GM19239 (cell line): ENCODE data around the gene ECE1.
"Not testable (repeated sequence)": the region's sequence is repeated elsewhere in the genome, so short reads cannot be mapped to it uniquely, and the experiment has no call there.

ENCODE experiments used
- DNase-seq: peaks from one replicate; pipeline ENCODE4 v3.0.0; 2011; ENCODE audit warnings: low spot score; ENCODE audit not compliant: insufficient read length
- FAIRE-seq: peaks from 2 replicates; lab custom pipeline; 2011; peaks lifted over from hg19 to GRCh38; lab: Jason Lieb, UNC

The ECE1 gene

DNA sequence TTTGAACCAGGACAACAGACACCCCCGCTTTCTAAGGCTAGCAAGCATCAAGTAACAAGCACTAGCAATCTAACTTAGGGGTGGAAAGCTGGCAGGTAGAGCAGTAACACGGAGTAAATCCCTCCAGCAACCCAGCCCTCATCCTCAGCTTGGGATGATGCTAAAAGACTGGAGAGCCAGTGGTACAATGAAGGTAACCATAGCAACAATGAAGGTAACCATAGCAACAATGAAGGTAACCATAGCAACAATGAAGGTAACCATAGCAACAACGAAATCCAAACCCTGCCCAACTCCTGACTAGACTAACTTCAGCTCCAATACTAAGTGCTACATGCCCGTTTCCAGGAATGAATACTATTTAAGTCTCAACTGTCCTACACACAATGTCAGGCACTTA is 91.3 kb downstream of the ECE1 start:
- no peak for DNase-seq
- no peak for FAIRE-seq

DNA sequence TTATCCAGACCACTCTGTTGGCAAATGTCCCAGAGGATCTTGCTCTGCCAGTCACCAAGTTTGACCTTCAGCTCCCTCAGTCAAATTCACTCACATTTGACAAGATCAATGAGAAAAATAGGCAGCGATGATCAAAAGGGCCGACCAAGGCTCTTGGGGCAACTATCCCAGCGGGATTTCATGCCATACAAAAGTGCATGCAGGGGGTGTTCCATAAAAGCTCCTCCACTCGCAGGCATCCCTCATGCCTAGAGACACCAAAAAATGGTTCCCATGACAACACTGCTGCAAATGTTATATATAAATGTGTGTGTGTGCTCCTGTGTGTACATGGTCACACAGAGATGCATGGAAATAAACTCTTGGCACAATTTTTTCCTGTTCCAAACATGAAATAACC is 97.4 kb downstream of the ECE1 start:
- FAIRE-seq (no peak), DNase-seq (no peak)

DNA sequence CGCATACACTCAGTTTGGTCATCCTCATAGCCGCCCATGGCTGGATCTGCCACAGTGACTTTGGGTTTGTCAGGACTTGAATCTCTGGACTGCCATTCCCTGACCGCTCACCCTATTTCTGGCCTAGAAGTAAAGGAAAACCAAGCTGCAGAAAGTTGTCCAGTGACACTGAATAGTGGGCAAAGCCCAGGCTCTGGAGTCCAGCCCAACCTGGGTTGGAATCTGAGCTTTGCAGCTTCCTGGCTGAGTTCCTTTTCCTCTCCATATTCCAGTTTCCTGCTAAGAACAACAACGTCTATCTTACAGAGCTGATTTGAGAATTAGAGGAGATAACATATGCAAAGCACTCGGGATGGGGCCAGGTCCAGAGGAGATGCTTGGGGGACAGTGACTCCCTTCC is 98.0 kb downstream of the ECE1 start:
- no peak for DNase-seq
- FAIRE-seq, result no peak

DNA sequence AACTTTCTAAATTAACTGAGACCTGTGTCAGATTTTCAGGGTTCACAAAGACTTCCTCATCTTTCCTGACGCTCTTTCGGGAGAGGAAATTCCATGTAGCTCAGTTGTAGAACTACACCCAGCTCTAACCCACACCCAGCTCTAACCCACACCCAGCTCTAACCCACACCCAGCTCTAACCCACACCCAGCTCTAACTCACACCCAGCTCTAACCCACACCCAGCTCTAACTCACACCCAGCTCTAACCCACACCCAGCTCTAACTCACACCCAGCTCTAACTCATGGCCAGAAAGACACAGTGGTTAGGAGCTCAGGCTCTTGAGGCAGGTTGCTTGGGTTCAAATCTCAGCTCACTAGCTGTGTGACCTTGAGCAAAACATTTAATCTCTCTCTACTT is 99.5 kb downstream of the ECE1 start:
- not testable (repeated sequence) for FAIRE-seq, DNase-seq

DNA sequence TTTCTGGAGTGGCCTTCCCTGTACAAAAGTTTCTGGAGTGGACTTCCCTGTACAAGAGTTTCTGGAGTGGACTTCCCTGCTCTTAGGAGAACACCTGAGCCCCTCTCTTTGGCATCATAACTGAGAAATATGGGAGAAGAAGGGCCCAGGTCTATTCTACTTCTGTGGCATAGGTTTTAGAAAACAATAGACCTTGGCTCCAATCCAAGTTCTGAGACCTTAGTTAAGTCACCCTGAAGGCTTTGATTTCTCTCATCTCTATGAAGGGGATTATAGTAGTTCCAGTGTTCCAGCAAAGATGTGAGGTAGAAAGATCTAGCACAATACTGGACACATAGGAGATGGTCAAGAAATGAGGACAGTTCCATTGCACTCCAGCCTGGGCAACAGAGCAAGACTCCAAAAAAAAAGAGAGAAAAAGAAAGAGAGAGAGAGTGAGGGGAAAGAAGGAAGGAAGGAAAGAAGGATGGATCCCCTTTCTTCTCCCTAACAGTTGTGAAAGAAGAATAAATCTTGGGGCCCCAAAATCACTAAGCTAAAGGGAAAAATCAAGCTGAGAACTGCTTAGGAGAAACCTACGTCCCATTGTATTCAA is 100.3 kb downstream of the ECE1 start:
- FAIRE-seq (no peak), DNase-seq (no peak)

DNA sequence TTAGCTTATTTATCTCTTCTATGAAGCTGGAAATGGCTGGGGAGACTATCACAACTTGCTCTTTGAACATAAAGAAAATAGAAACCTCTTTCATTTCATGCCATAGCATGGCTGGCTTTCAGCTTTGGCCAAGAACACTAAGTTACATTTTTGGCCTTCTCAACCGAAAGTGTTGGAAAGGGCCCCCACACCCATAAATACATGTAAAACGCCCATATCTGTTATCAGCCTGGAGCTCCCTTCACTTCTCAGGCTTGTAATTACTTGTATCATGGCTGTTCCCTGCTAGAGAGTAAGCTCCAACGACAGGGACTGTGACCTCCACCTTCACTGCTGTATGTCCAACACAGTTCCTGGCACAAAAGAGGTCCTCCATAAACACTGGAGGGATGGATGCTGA is 100.8 kb downstream of the ECE1 start:
- no peak for DNase-seq

DNA sequence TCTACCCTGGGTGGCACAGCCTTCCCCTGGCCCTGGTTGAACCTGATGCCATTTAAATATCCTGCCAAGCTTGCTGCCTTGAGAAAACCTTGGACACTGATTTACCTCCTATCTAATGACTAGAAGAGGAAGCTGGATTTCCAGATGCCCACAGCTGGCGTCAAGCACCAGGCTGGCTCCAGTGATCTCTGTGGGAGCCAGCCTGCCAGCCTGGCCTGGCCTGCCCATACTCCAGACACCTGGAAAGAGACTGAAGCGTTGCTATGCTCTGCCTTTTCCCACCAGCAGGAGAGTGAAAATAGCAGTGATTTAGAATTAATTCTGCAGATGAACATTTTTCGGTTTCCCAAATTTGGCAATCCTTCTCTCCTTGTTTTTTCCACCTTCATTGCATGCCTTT is 102.0 kb downstream of the ECE1 start:
- no peak for DNase-seq
- no peak for FAIRE-seq

More for the DNA sequence above, 100.8 kb downstream of the ECE1 start:
- no peak for FAIRE-seq

DNA sequence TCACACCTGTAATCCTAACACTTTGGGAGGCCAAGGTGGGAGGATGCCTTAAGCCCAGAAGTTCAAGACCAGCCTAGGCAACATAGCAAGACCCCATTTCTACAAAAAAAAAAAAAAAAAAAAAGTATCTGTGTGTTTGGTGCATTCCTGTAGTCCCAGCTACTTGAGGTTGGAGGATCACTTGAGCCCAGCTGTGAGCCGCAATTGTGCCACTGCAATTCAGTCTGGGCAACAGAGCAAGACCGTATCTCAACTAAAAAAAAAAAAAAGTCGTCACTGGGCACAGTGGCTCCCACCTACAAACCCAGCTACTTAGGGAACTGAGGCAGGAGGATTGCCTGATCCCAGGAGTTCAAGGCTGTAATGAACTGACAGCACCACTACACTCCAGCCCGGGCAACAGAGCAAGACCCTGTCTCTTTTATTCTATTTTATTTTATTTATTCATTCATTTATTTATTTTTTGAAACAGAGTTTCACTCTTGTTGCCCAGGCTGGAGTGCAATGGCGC is 105.0 kb downstream of the ECE1 start:
- DNase-seq, result no peak
- FAIRE-seq, result no peak

DNA sequence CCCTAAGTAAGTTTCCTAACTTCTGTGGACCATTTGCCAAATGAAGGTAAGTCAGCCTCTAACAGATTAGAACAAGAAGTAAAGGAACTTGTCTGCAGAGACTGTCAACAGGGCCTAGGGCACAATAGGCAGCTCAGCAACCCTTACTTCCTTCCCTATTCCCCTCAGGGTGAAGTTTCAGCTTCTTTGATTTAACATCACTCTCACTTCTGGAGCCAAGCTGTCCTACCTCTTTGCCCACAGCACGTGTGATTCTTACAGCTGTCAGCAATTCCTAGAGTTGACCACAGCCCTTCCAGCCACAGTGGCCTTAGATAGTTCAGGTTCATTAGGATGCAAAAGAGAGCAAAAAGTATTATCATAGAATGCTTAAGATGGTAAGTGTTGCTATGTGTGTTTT is 106.0 kb downstream of the ECE1 start:
- DNase-seq (no peak), FAIRE-seq (no peak)

DNA sequence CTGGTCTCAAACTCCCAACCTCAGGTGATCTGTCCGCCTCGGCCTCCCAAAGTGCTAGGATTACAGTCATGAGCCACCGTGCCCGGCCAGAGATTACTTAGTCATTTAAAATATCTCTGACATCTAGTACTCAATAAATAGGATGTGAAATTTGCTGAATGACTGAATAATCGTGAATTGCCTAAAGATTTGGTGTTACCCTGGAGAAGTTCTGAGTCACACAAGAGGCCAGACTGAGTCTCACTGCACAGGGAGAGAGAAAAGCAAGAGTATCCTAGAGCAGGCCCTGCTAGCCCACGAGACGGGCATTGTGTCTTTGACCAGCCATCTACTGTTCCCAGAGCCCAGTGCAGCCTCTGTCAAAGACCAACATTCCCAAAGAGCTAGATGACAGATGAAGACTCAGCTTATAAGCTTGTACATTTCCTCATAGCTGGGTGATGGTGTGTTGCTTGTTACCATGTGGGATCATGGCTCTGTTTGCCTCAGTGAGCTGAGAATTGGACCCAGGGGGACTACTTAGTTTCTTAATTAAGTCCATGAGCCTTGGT is 108.0 kb downstream of the ECE1 start:
- FAIRE-seq (no peak), DNase-seq (no peak)

DNA sequence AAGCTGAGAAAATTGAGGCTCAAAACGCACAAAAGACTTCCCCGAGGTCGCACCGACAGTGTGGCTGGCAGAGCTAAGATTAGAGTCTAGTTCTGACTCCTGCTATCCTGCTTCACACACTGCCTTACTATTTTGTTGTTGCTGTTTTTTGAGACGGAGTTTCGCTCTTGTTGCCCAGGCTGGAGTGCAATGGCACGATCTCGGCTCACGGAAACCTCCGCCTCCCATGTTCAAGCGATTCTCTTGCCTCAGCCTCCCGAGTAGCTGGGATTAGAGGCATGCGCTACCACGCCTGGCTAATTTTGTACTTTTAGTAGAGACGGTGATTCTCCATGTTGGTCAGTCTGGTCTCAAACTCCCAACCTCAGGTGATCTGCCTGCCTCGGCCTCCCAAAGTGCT is 112.0 kb downstream of the ECE1 start:
- not testable (repeated sequence) for DNase-seq, FAIRE-seq

DNA sequence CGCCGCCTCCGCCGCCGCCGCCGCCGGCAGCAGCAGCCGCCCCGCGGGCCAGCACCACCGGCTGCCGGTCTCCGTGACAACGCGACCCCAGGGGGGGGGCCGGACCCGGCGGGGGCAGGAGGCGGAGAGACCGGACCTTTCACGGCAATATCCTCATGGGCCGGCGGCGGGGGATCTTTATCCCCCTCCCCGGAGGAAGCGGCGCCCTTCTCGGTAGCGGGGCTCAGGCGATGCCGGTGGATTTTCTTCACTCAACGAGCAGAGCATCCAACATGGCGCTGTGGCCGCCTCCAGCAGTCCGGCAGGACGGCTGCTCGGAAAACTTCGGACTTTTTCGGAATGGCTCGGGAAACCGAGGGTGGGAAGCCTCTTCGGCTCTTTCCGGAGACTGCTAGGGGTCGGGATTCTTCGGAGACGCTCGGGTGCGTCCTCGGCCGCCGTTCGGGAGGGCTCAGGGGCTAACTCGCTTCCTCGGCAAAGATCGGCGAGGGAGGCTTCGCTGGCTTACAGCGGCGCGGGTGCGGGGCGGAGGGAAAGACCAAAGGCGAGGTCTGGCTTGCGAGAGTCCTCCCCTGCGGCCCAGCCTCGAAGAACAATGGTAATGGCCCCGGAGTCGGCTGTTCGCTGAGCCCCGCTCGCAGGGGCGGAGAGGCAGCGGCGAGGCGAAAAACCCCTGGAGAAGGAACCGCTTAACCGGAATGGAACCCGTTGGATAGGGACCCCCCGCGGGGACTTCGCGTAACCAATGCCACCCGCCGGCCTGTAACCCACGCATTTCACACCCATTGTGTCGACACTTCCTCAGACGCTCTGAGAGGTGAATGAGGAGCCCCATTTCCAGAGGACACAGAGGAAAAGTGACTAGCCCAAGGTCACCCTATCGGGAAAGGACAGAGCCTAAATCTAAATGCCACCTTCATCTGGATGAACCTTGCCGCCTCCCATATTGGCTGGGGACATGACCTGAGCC is 113.4 kb downstream of the ECE1 start, which contains the start of gene EIF4G3:
Gene EIF4G3 (minus strand): TSS at position 312 of the 970 bp plus-strand sequence. CDS start 174,155 bp downstream, outside the sequence.
- FAIRE-seq, result peak; percentile 97
- peak; percentile 97 for DNase-seq

DNA sequence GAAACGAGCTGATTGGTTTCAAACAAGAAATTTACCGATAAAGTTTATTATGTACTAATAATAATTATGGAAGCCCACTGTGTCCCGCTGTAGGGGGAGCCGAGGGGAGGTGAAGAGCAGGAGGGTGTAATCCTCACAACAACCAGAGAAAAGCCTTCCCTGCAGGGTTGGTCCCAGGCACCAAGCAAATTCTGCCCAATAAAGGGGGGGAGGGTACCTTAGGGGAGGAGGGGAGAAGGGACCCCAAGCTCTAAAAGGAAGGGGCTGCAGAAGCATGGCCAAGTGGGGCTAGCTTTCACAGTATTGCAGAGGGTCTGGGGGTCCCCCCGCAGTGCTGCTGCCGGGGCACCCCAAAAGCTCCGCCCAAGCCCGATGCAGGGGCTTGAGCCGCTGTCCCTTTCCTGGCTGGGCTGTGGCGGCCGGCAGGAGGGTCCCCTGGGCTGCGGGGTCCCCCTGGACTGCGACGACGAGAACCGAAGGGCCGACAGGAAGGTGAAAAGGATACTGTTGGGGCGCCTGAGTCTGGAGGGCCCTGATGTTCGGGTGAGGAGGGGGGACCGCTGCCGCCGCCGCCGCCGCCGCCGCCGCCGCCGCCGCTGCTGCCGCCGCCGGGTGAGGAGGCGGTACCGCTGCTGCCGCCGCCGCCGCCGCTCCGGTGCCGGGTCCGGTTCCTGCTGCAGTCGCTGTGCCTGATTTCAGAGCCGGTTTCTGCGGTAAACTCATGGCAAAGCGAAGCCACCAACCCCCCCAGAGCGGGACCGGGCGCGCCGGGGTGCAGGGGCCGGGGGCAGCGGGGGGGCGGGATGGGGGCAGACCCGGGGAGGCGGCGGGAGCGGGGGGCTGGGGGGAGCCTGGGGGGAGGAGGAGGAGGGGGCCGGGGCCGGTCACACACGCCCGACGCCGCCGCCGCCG is 114.3 kb downstream of the ECE1 start:
- DNase-seq, result no peak
- no peak for FAIRE-seq

DNA sequence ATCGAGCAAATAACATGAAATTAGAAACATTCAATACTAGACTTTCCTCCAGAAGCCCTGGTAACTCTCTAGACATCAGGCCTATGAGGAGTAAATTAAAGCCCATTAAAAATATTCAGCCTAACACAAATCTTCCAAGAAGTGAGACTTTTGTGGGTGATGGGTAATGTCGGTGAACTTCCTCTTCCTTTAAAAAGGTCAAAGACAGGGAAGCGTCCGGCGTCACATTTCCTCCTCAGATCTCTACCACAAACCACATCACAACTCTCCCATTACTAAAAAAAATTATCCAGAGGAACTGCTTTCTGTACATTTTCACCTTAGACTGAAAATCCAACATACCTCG is 115.0 kb downstream of the ECE1 start:
- DNase-seq, result no peak
- peak; percentile 81 for FAIRE-seq

DNA sequence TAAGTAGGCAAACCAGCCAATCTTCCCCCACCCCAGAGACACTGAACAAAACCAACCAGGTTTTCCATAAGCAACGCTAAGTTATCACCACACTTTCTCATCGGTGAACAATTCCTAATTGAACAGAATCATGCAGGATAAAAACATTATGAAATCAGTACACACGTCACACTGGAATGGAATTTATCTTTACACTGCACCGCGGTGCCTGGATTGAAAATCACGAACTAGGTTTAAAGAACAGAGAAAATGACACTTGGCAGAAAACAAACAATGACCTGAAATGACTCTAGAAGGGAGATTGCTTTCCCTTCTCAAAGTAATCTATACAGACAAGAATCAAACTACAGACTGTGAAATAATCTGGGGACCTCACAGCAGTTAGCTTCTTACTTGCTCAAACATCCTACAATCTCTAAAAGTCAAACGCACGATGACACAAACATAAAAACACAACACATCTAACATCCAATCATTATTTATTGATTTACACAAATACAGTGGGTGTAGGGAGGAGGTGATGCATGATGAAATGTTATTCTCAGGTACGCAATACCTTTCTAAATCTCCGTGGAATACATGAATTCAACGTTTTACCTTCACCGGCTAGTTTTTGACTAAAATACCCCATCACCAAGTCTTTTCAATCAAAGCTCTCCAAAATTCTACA is 115.5 kb downstream of the ECE1 start:
- FAIRE-seq (peak; percentile 11), DNase-seq (no peak)

DNA sequence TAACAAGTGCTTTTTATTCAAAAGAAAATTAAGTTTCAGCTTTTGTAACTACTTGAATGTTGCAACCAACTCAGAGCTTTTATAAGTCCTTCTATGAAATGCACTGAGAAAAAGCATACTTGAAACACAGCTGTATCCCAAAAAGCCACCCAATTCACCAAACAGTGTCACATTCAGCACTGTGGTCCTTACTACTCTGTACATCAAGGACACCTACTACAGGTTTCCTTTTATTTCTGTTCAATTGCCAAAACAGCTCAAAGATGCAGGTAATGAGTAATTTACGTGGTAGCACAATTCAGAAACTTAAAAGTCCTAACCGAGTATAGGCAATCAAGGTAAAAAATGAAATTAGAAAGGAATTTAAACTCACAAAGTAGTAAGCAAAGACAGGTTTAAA is 116.0 kb downstream of the ECE1 start:
- no peak for FAIRE-seq

DNA sequence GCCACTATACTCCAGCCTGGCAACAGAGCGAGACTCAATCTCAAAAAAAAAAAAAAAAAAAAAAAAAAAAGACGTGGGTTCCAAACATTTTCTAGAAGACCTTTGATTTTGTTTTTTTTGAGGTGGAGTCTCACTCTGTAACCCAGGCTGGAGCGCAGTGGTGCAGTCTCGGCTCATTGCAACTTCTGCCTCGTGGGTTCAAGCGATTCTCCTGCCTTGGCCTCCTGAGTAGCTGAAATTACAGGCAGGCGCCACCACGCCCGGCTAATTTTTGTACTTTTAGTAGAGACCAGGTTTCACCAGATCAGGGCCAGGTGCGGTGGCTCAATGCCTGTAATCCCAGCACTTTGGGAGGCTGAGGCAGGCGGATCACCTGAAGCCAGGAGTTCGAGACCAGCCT is 117.2 kb downstream of the ECE1 start:
- DNase-seq, FAIRE-seq: not testable (repeated sequence)

More for the DNA sequence above, 116.0 kb downstream of the ECE1 start:
- DNase-seq, result no peak

DNA sequence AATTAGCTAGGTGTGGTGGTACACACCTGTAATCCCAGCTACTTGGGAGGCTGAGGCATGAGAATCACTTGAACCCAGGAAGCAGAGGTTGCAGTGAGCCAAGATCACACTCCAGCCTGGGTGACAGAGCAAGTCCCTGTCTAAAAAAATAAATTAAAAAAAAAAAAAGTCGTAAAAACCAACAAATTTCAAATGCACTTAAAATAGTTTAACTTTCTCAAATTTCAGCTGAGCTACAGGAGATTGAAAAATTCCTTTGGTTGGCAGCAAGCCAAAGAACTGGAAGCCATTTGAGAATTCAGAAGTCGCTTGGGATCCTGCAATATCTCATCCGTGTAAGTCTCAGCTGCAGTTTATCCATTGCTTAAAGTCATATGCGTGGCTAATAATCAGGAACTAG is 119.4 kb downstream of the ECE1 start:
- DNase-seq, FAIRE-seq: not testable (repeated sequence)

DNA sequence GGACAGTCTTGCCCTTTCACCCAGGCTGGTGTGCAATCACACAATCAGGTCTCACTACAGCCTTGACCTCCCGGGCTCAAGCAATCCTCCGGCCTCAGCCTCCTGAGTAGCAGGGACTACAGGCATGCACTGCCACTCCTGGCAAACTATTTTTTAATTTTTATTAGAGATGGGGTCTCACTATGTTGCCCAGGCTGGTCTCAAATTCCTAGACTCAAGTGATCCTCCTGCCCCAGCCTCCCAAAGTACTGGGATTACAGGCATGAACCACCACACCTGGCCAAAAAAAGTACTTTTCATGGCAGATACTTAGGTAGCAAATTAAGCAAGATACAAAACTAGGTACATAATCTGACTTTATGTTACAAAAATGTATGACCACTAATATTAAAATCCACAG is 121.8 kb downstream of the ECE1 start:
- FAIRE-seq (no peak), DNase-seq (no peak)
